Suprapubic skin (tissue), 4 donors: ENCODE results near the gene LMF2.

Experiments
- CTCF ChIP-seq, 2 donors: fragments of 200-600 bp in 1 of 2; fragments of 450-650 bp in 1 of 2; sonication (generic) in 1 of 2; IDR thresholded peaks; one replicate each; pipeline ENCODE4 v1.5.1; 2016 to 2019; ENCODE audit warnings: antibody characterized with exemption in 2 of 2, mild to moderate bottlenecking in 1 of 2, moderate library complexity in 1 of 2
- POLR2A ChIP-seq, 2 donors: fragments of 450-650 bp; IDR thresholded peaks; one replicate each; pipeline ENCODE4 v1.6.1; 2017; ENCODE audit warnings: antibody characterized with exemption in 2 of 2, mild to moderate bottlenecking in 2 of 2, moderate library complexity in 2 of 2
- POLR2AphosphoS5 ChIP-seq, 3 donors: sonication (generic); formaldehyde crosslinking; IDR thresholded peaks; one replicate each; pipeline ENCODE4 v1.6.1; 2017; ENCODE audit warnings: antibody characterized with exemption in 3 of 3

GRCh38 chr22:50483977-50484853 lies 23.3 kb downstream of the LMF2 start:
- TF ChIP-seq CTCF (IDR thresholded peaks at IDR 0.05): no peak
- TF ChIP-seq POLR2AphosphoS5 (IDR thresholded peaks at IDR 0.05): no peak
- TF ChIP-seq POLR2A (IDR thresholded peaks at IDR 0.05): no peak
